Fibroblast of lung (primary cell): Measurements from ENCODE around the gene IARS1. TPM values are rescaled to one million over a fixed set of nuclear protein-coding genes. Genes with fewer than 3 reads are reported as not detected.

ENCODE experiments used
- DNase-seq, 2 donors: peaks; one replicate each; pipeline versions ENCODE4 v3.0.0 to v3.0.0-alpha.2; 2010; ENCODE audit warnings: low read depth in 2 of 2
- H2AFZ ChIP-seq: 2 replicates; pipeline ENCODE4 v1.5.1; 2012; ENCODE audit warnings: low read length, control low read depth, inconsistent platforms
- H3K27ac ChIP-seq: 2 replicates; pipeline ENCODE4 v1.5.1; 2011; ENCODE audit warnings: low read length, control low read depth; ENCODE audit not compliant: insufficient read depth
- H3K27me3 ChIP-seq: 2 replicates; pipeline ENCODE4 v1.5.1; 2011; ENCODE audit warnings: mild to moderate bottlenecking, low read length; ENCODE audit not compliant: control insufficient read depth, insufficient read depth
- H3K36me3 ChIP-seq: 2 replicates; pipeline ENCODE4 v1.5.1; 2011; ENCODE audit warnings: low read length; ENCODE audit not compliant: control insufficient read depth, insufficient read depth
- H3K4me1 ChIP-seq: 2 replicates; pipeline ENCODE4 v1.5.1; 2011; ENCODE audit warnings: low read length; ENCODE audit not compliant: control insufficient read depth, insufficient read depth; ENCODE audit errors: extremely low read depth
- H3K4me2 ChIP-seq: 2 replicates; pipeline ENCODE4 v1.5.1; 2011; ENCODE audit warnings: low read length, control low read depth; ENCODE audit not compliant: insufficient read depth; ENCODE audit errors: extremely low read depth
- H3K4me3 ChIP-seq, 4 experiments: fragments of 200-600 bp in 1 of 4; sonication (generic) in 1 of 4; replicated peaks in 1 of 4; 2 replicates each; pipeline ENCODE4 v1.5.1; 2011 to 2016; ENCODE audit warnings: low read length in 4 of 4, low read depth in 3 of 4, mild to moderate bottlenecking in 3 of 4, control low read depth in 2 of 4, inconsistent platforms in 1 of 4, mixed read lengths in 1 of 4; ENCODE audit not compliant: insufficient read depth in 1 of 4; ENCODE audit errors: control extremely low read depth in 1 of 4
- H3K79me2 ChIP-seq: 2 replicates; pipeline ENCODE4 v1.5.1; 2012; ENCODE audit warnings: mild to moderate bottlenecking, low read length, inconsistent platforms; ENCODE audit not compliant: control insufficient read depth, insufficient read depth
- H3K9ac ChIP-seq: 2 replicates; pipeline ENCODE4 v1.5.1; 2011; ENCODE audit warnings: mild to moderate bottlenecking, low read length, control low read depth; ENCODE audit not compliant: insufficient read depth
- H3K9me3 ChIP-seq: 2 replicates; pipeline ENCODE4 v1.5.1; 2012; ENCODE audit warnings: low read depth, low read length; ENCODE audit not compliant: control insufficient read depth, insufficient read depth
- H4K20me1 ChIP-seq: 2 replicates; pipeline ENCODE4 v1.5.1; 2011; ENCODE audit warnings: low read length; ENCODE audit not compliant: control insufficient read depth, insufficient read depth; ENCODE audit errors: extremely low read depth
- EZH2 ChIP-seq: IDR thresholded peaks from 2 replicates; pipeline ENCODE4 v1.5.1; 2012; ENCODE audit warnings: low read length, control low read depth, mild to moderate bottlenecking; ENCODE audit errors: missing control alignments
- polyA plus RNA-seq, 2 donors: library from polyadenylated mRNA; depleted of rRNA in 1 of 2; stranded (reverse) in 1 of 2; unstranded in 1 of 2; fragments of >200 nt; gene quantifications; 2 replicates each; pipeline ENCODE4 v1.2.1, GENCODE V29; 2011 to 2012; ENCODE audit warnings: missing spikeins in 1 of 2
- total RNA-seq: library from RNA; depleted of rRNA; stranded (reverse); fragments of >200 nt; gene quantifications from 2 replicates; pipeline ENCODE4 v1.2.1, GENCODE V29; 2014
- TF ChIP-seq, protein P1 (sequence below), 2 donors: IDR thresholded peaks in 1 of 2; conservative IDR thresholded peaks in 1 of 2; 1 replicate in 1 of 2; 2 replicates in 1 of 2; pipeline ENCODE4 v1.5.1; 2011 to 2012; ENCODE audit warnings: low read length in 2 of 2, control low read depth in 1 of 2, inconsistent platforms in 1 of 2, low read depth in 1 of 2, mild to moderate bottlenecking in 1 of 2

Gene IARS1
- total and polyA plus RNA-seq, 2 donors (not counting 1 experiment from before 2014, with no cell fraction given), result 88.4 to 595 TPM

GRCh38 chr9:92324889-92325268 lies 31.4 kb upstream of the IARS1 start:
- peaks cover 17% of the 10 kb centered on the region for H3K79me2 ChIP-seq
- DNase-seq, result no peak

GRCh38 chr9:92324431-92324830 lies 30.9 kb upstream of the IARS1 start:
- no peak overlapping the region for H2AFZ ChIP-seq
- H3K36me3 ChIP-seq, result peaks cover 12% of the 10 kb centered on the region
- H3K9me3 ChIP-seq, result no peaks in the 10 kb centered on the region
- H3K27ac ChIP-seq, result peak overlapping the region; percentile 100
- H3K4me1 ChIP-seq, result peaks cover 7% of the 10 kb centered on the region
- H3K4me3 ChIP-seq, result peak overlapping the region; percentile 91 to 98 (median 96)
- TF ChIP-seq, protein P1, sequence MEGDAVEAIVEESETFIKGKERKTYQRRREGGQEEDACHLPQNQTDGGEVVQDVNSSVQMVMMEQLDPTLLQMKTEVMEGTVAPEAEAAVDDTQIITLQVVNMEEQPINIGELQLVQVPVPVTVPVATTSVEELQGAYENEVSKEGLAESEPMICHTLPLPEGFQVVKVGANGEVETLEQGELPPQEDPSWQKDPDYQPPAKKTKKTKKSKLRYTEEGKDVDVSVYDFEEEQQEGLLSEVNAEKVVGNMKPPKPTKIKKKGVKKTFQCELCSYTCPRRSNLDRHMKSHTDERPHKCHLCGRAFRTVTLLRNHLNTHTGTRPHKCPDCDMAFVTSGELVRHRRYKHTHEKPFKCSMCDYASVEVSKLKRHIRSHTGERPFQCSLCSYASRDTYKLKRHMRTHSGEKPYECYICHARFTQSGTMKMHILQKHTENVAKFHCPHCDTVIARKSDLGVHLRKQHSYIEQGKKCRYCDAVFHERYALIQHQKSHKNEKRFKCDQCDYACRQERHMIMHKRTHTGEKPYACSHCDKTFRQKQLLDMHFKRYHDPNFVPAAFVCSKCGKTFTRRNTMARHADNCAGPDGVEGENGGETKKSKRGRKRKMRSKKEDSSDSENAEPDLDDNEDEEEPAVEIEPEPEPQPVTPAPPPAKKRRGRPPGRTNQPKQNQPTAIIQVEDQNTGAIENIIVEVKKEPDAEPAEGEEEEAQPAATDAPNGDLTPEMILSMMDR (conservative IDR thresholded peaks at IDR 0.05 in 1 of 2, IDR thresholded peaks at IDR 0.05 in 1 of 2; ENCODE audit: low read depth in 1 of 2, low read length in 2 of 2), result no peak
- no peak for TF ChIP-seq EZH2
- peaks cover 17% of the 10 kb centered on the region for H3K79me2 ChIP-seq
- H4K20me1 ChIP-seq, result no peaks in the 10 kb centered on the region
- H3K4me2 ChIP-seq, result peak overlapping the region; percentile 98
- H3K27me3 ChIP-seq, result no peaks in the 10 kb centered on the region
- DNase-seq, result no peak
- peak overlapping the region; percentile 100 for H3K9ac ChIP-seq

More at GRCh38 chr9:92324889-92325268, 31.4 kb upstream of the IARS1 start:
- peak overlapping the region; percentile 100 for H3K9ac ChIP-seq
- peak overlapping the region; percentile 100 for H3K27ac ChIP-seq
- H3K4me1 ChIP-seq, result peaks cover 7% of the 10 kb centered on the region
- H3K9me3 ChIP-seq, result no peaks in the 10 kb centered on the region
- no peaks in the 10 kb centered on the region for H3K27me3 ChIP-seq
- TF ChIP-seq EZH2, result no peak
- TF ChIP-seq, protein P1 (conservative IDR thresholded peaks at IDR 0.05 in 1 of 2, IDR thresholded peaks at IDR 0.05 in 1 of 2; ENCODE audit: low read depth in 1 of 2, low read length in 2 of 2), result no peak
- H4K20me1 ChIP-seq, result no peaks in the 10 kb centered on the region
- peaks cover 9% of the 10 kb centered on the region for H3K36me3 ChIP-seq
- H3K4me3 ChIP-seq, result peak overlapping the region; percentile 91 to 98 (median 96)
- peak overlapping the region; percentile 98 for H3K4me2 ChIP-seq
- peak overlapping the region; percentile 100 for H2AFZ ChIP-seq

- Histone ChIP-seq H3K36me3 (peaks cover 12% of the 10 kb centered on the region), H3K4me3 (no peak overlapping the region), H3K9me3 (no peaks in the 10 kb centered on the region), H3K9ac (no peak overlapping the region), H3K27me3 (no peaks in the 10 kb centered on the region), H2AFZ (no peak overlapping the region), H3K27ac (no peak overlapping the region), H4K20me1 (no peaks in the 10 kb centered on the region), H3K4me1 (no peaks in the 10 kb centered on the region), H3K79me2 (no peaks in the 10 kb centered on the region), H3K4me2 (no peak overlapping the region)
- TF ChIP-seq, protein P1 (conservative IDR thresholded peaks at IDR 0.05 in 1 of 2, IDR thresholded peaks at IDR 0.05 in 1 of 2; ENCODE audit: low read depth in 1 of 2, low read length in 2 of 2), result no peak
- no peak for DNase-seq
These were observed 22.0 kb upstream of the IARS1 start for GRCh38 chr9:92315456-92315855.
